K562 (cell line): ENCODE data around the gene TXNDC15. TPM values are rescaled to one million over a fixed set of nuclear protein-coding genes. Genes with fewer than 3 reads are reported as not detected.

Source experiments
- ARID1B ChIP-seq: fragments of 450-650 bp; IDR thresholded peaks from 2 replicates; pipeline ENCODE4 v1.6.1; 2016; ENCODE audit warnings: antibody characterized with exemption, mild to moderate bottlenecking, inconsistent platforms
- BDP1 ChIP-seq: IDR thresholded peaks from 3 replicates; pipeline ENCODE4 v1.6.1; 2011; ENCODE audit not compliant: insufficient read length, insufficient read depth
- CBX8 ChIP-seq: fragments of 200-600 bp; sonication (generic); IDR thresholded peaks from 2 replicates; pipeline ENCODE4 v1.6.1; 2012; ENCODE audit warnings: borderline replicate concordance, mixed run types, low read depth, mild to moderate bottlenecking, moderate library complexity, mixed read lengths, low read length, control low read depth, inconsistent platforms; ENCODE audit not compliant: poor library complexity, severe bottlenecking; ENCODE audit errors: extremely low read depth
- CCNT2 ChIP-seq: IDR thresholded peaks from 2 replicates; pipeline ENCODE4 v1.6.1; 2011; ENCODE audit warnings: borderline replicate concordance, low read depth, mild to moderate bottlenecking, moderate library complexity, mixed read lengths, low read length; ENCODE audit not compliant: insufficient read length; ENCODE audit errors: extremely low read depth
- CREB1 ChIP-seq, 2 experiments: sonication (generic) in 1 of 2; formaldehyde crosslinking in 1 of 2; IDR thresholded peaks; 2 replicates each; pipeline versions ENCODE4 v1.6.1 to v1.8.0; 2012 to 2022; ENCODE audit warnings: inconsistent platforms in 1 of 2, mild to moderate bottlenecking in 1 of 2, missing genetic modification reagents in 1 of 2, moderate library complexity in 1 of 2
- EZH2 ChIP-seq: IDR thresholded peaks from 2 replicates; pipeline ENCODE4 v1.6.1; 2012; ENCODE audit warnings: low read depth, mild to moderate bottlenecking, inconsistent platforms, low read length, borderline replicate concordance
- FOXP1 ChIP-seq: sonication (generic); formaldehyde crosslinking; IDR thresholded peaks from 2 replicates; pipeline ENCODE4 v1.8.0; 2022; ENCODE audit warnings: mild to moderate bottlenecking, missing genetic modification reagents
- HDGF ChIP-seq: fragments of 450-650 bp; IDR thresholded peaks from 2 replicates; pipeline ENCODE4 v1.6.1; 2016
- L3MBTL2 ChIP-seq: fragments of 450-650 bp; IDR thresholded peaks from 2 replicates; pipeline ENCODE4 v1.6.1; 2016; ENCODE audit warnings: mild to moderate bottlenecking, moderate library complexity
- MBD2 ChIP-seq: sonication (generic); IDR thresholded peaks from 2 replicates; pipeline ENCODE4 v1.6.1; 2016; ENCODE audit warnings: low read depth, borderline replicate concordance
- MCM3 ChIP-seq: fragments of 450-650 bp; IDR thresholded peaks from 2 replicates; pipeline ENCODE4 v1.6.1; 2016
- NFYB ChIP-seq: IDR thresholded peaks from 2 replicates; pipeline ENCODE4 v1.6.1; 2011; ENCODE audit warnings: mild to moderate bottlenecking, moderate library complexity; ENCODE audit not compliant: insufficient read length; ENCODE audit errors: extremely low read depth
- NUFIP1 ChIP-seq: fragments of 450-650 bp; IDR thresholded peaks from 2 replicates; pipeline ENCODE4 v1.6.1; 2018; ENCODE audit not compliant: partially characterized antibody
- PHF20 ChIP-seq: fragments of 450-650 bp; IDR thresholded peaks from 2 replicates; pipeline ENCODE4 v1.6.1; 2018; ENCODE audit not compliant: partially characterized antibody
- PHF8 ChIP-seq: fragments of 200-600 bp; sonication (generic); IDR thresholded peaks from 2 replicates; pipeline ENCODE4 v1.6.1; 2012; ENCODE audit warnings: mixed run types, mild to moderate bottlenecking, inconsistent platforms, low read length, moderate library complexity, borderline replicate concordance
- RBM15 ChIP-seq: fragments of 200-400 bp; formaldehyde crosslinking; IDR thresholded peaks from 2 replicates; pipeline ENCODE4 v1.6.1; 2018; ENCODE audit warnings: mild to moderate bottlenecking, low read length, moderate library complexity; ENCODE audit not compliant: insufficient read depth
- SNIP1 ChIP-seq: fragments of 450-650 bp; IDR thresholded peaks from 2 replicates; pipeline ENCODE4 v1.7.1; 2017; ENCODE audit warnings: low read depth, mild to moderate bottlenecking
- TBL1XR1 ChIP-seq, 2 experiments: IDR thresholded peaks; 2 replicates each; pipeline ENCODE4 v1.6.1; 2012; ENCODE audit warnings: improper control_type of control experiment in 2 of 2, low read length in 2 of 2, mild to moderate bottlenecking in 1 of 2
- ZBED1 ChIP-seq: IDR thresholded peaks from 2 replicates; pipeline ENCODE4 v1.6.1; 2014
- ZFP30 ChIP-seq: fragments of 250-450 bp; sonication (Bioruptor Pico); IDR thresholded peaks from 2 replicates; pipeline ENCODE4 v1.8.0; 2022; ENCODE audit warnings: moderate library complexity, mild to moderate bottlenecking, inconsistent platforms, borderline replicate concordance
- ZNF121 ChIP-seq: sonication (generic); formaldehyde crosslinking; conservative IDR thresholded peaks from 2 replicates; pipeline ENCODE4 v1.8.0; 2022; ENCODE audit warnings: missing genetic modification reagents
- ZNF3 ChIP-seq: fragments of 250-450 bp; sonication (Bioruptor Pico); IDR thresholded peaks from 2 replicates; pipeline ENCODE4 v1.5.0; 2021; ENCODE audit warnings: mild to moderate bottlenecking, moderate library complexity
- ZNF551 ChIP-seq: fragments of 250-450 bp; sonication (Bioruptor Pico); IDR thresholded peaks from 2 replicates; pipeline ENCODE4 v1.5.0; 2021; ENCODE audit warnings: mild to moderate bottlenecking, moderate library complexity
- ZNF785 ChIP-seq: fragments of 250-450 bp; sonication (Bioruptor Pico); IDR thresholded peaks from 2 replicates; pipeline ENCODE4 v1.4.0; 2020; ENCODE audit warnings: mild to moderate bottlenecking
- polyA plus RNA-seq, 8 experiments: library from polyadenylated mRNA; depleted of rRNA in 4 of 8; stranded (reverse) in 5 of 8; unstranded in 3 of 8; fragments of >200 nt; fragmentation: Nextera tagmentation in 2 of 8; fragmentation: Illumina TruSeq in 1 of 8; extraction: Ambion mirVana in 2 of 8; extraction: Trizol in 1 of 8; gene quantifications; 2 replicates each; pipeline versions ENCODE4 v1.2.1 to v1.2.3, GENCODE V29; 2011 to 2014; ENCODE audit warnings: inconsistent platforms in 1 of 8, missing spikeins in 1 of 8
- total RNA-seq, 7 experiments: library from RNA; depleted of rRNA in 6 of 7; stranded (reverse); fragments of >200 nt in 6 of 7; fragmentation: Illumina TruSeq in 2 of 7; extraction: Trizol in 2 of 7; gene quantifications; 2 replicates each; pipeline versions ENCODE4 v1.2.1 to v1.2.3, GENCODE V29; 2011 to 2021; ENCODE audit warnings: low replicate concordance in 1 of 7
- TF ChIP-seq, protein P1 (sequence below), 2 experiments: fragments of 450-650 bp; conservative IDR thresholded peaks; 2 replicates each; pipeline ENCODE4 v1.6.1; 2017; ENCODE audit warnings: mild to moderate bottlenecking in 2 of 2, moderate library complexity in 2 of 2
- TF ChIP-seq, protein P2 (sequence below): sonication (generic); formaldehyde crosslinking; IDR thresholded peaks from 2 replicates; pipeline ENCODE4 v1.8.0; 2022; ENCODE audit warnings: mild to moderate bottlenecking, missing genetic modification reagents, borderline replicate concordance

Gene TXNDC15
- total and polyA plus RNA-seq, 9 of the 15 experiments (the other 6 are each of a cell fraction or from before 2014, with no cell fraction given) = 3.0 to 15.4 (median 12.3) TPM

DNA sequence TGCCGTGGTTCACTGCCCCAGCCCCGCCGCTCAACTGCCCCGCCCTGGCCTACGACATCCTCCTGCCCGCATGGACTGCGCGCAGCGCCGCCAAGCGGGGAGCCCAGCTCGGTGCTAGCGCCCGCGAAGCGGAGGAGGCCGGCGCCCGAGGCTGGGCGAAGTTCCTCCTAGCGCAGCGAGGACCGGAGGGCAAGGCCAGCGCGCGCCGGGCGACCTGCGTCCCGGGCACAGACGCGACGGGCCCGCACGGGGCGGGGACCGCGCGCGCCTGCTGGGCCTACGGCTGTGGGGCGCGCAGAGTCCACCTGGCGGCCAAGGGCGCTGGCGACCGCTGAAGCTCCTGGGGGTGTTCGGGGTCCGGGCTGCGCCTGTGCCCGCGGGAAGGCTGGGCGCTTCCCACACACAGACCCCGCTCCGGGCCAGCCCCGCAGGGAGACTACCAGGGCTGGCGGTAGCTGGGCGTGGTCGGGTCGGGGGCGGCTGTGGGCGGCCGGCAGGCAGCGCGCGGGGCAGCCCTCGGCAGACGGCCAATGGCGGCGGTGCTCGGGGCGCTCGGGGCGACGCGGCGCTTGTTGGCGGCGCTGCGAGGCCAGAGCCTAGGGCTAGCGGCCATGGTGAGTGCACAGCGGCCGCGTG lies 30.6 kb downstream of the TXNDC15 start, which contains the start of gene PCBD2 (continued):
- TF ChIP-seq ZBED1 = no peak; the same call in none of the 2 replicates
- no peak for TF ChIP-seq NUFIP1
- no peak for TF ChIP-seq ZNF3 (CRISPR knock-in tag)
- peak; percentile 77; the same call in 1 of the 2 replicates for TF ChIP-seq PHF8
- no peak for TF ChIP-seq MCM3
- TF ChIP-seq CREB1 (IDR thresholded peaks at IDR 0.05) = peak; percentile 80
- peak; percentile 65; the same call in 1 of the 2 replicates for TF ChIP-seq CREB1 (CRISPR knock-in tag; IDR thresholded peaks at IDR 0.05)
- TF ChIP-seq FOXP1 (CRISPR knock-in tag) = 0 out of 2 replicates have a peak, but pooled peaks have one; percentile 33
- no peak for TF ChIP-seq ZNF551 (CRISPR knock-in tag)
- TF ChIP-seq CBX8 = no peak
- TF ChIP-seq, protein P1, sequence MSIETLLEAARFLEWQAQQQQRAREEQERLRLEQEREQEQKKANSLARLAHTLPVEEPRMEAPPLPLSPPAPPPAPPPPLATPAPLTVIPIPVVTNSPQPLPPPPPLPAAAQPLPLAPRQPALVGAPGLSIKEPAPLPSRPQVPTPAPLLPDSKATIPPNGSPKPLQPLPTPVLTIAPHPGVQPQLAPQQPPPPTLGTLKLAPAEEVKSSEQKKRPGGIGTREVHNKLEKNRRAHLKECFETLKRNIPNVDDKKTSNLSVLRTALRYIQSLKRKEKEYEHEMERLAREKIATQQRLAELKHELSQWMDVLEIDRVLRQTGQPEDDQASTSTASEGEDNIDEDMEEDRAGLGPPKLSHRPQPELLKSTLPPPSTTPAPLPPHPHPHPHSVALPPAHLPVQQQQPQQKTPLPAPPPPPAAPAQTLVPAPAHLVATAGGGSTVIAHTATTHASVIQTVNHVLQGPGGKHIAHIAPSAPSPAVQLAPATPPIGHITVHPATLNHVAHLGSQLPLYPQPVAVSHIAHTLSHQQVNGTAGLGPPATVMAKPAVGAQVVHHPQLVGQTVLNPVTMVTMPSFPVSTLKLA (conservative IDR thresholded peaks at IDR 0.05) = peak; percentile 64 to 67; a peak in 3 of 4 replicates
- TF ChIP-seq RBM15 = no peak
- no peak for TF ChIP-seq ARID1B
- TF ChIP-seq SNIP1 = no peak
- TF ChIP-seq ZNF121 (CRISPR knock-in tag) = no peak
- TF ChIP-seq, protein P2, sequence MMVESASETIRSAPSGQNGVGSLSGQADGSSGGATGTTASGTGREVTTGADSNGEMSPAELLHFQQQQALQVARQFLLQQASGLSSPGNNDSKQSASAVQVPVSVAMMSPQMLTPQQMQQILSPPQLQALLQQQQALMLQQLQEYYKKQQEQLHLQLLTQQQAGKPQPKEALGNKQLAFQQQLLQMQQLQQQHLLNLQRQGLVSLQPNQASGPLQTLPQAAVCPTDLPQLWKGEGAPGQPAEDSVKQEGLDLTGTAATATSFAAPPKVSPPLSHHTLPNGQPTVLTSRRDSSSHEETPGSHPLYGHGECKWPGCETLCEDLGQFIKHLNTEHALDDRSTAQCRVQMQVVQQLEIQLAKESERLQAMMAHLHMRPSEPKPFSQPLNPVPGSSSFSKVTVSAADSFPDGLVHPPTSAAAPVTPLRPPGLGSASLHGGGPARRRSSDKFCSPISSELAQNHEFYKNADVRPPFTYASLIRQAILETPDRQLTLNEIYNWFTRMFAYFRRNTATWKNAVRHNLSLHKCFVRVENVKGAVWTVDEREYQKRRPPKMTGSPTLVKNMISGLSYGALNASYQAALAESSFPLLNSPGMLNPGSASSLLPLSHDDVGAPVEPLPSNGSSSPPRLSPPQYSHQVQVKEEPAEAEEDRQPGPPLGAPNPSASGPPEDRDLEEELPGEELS (CRISPR knock-in tag) = peak; percentile 53; the same call in 1 of the 2 replicates
- TF ChIP-seq L3MBTL2 = peak; percentile 70
- TF ChIP-seq NFYB = no peak
- no peak for TF ChIP-seq BDP1
- no peak for TF ChIP-seq ZNF785 (CRISPR knock-in tag)
- peak; percentile 71 for TF ChIP-seq CCNT2
- no peak for TF ChIP-seq PHF20
- TF ChIP-seq MBD2 = 0 out of 2 replicates have a peak, but pooled peaks have one; percentile 16
- TF ChIP-seq HDGF = no peak
- no peak for TF ChIP-seq ZFP30
- peak in 1 of 2 experiments; percentile 64; a peak in 1 of 4 replicates for TF ChIP-seq TBL1XR1 (IDR thresholded peaks at IDR 0.05; ENCODE audit: low read length in 2 of 2)
- TF ChIP-seq EZH2 = no peak
